Stomach smooth muscle (tissue), 2 donors: ENCODE results near the gene SLC39A11.

ENCODE experiments used
- H3K27ac ChIP-seq: one replicate; pipeline ENCODE4 v1.7.0; 2013; ENCODE audit warnings: mild to moderate bottlenecking, low read length, inconsistent platforms
- H3K27me3 ChIP-seq, 2 donors: one replicate each; pipeline ENCODE4 v1.7.0; 2013; ENCODE audit warnings: low read length in 2 of 2; ENCODE audit not compliant: insufficient read depth in 2 of 2, control insufficient read depth in 1 of 2
- H3K36me3 ChIP-seq, 2 donors: one replicate each; pipeline ENCODE4 v1.7.0; 2013; ENCODE audit warnings: low read length in 2 of 2; ENCODE audit not compliant: control insufficient read depth in 2 of 2, insufficient read depth in 2 of 2
- H3K4me1 ChIP-seq: one replicate; pipeline ENCODE4 v1.7.0; 2013; ENCODE audit warnings: low read length; ENCODE audit not compliant: control insufficient read depth, insufficient read depth
- H3K4me3 ChIP-seq, 2 donors: one replicate each; pipeline ENCODE4 v1.7.0; 2013; ENCODE audit warnings: low read length in 2 of 2
- H3K9ac ChIP-seq, 2 donors: one replicate each; pipeline ENCODE4 v1.7.0; 2013; ENCODE audit warnings: low read length in 2 of 2, mild to moderate bottlenecking in 1 of 2
- H3K9me3 ChIP-seq, 2 donors: one replicate each; pipeline ENCODE4 v1.7.0; 2013; ENCODE audit warnings: low read length in 2 of 2; ENCODE audit not compliant: control insufficient read depth in 2 of 2
- donor health status: healthy.
- donor health status: Pancreatic carcinoma.

SLC39A11 gene

GRCh38 chr17:72702136-72702735 is 390.3 kb downstream of the SLC39A11 start:
- Histone ChIP-seq H3K4me3 (no peak overlapping the region), H3K9me3 (no peaks in the 10 kb centered on the region)

GRCh38 chr17:72700226-72700625 is 392.3 kb downstream of the SLC39A11 start:
- H3K27ac ChIP-seq: no peak overlapping the region
- H3K4me1 ChIP-seq: no peaks in the 10 kb centered on the region
- H3K27me3 ChIP-seq: no peaks in the 10 kb centered on the region

More at GRCh38 chr17:72702136-72702735, 390.3 kb downstream of the SLC39A11 start:
- no peaks in the 10 kb centered on the region for H3K27me3 ChIP-seq
- H3K36me3 ChIP-seq: no peaks in the 10 kb centered on the region
- H3K27ac ChIP-seq: no peak overlapping the region
- no peak overlapping the region for H3K9ac ChIP-seq
- no peaks in the 10 kb centered on the region for H3K4me1 ChIP-seq

GRCh38 chr17:72699545-72699944 is 392.9 kb downstream of the SLC39A11 start:
- H3K4me1 ChIP-seq: no peaks in the 10 kb centered on the region
- H3K36me3 ChIP-seq: no peaks in the 10 kb centered on the region
- H3K27ac ChIP-seq: no peak overlapping the region
- no peaks in the 10 kb centered on the region for H3K27me3 ChIP-seq
- no peak overlapping the region for H3K4me3 ChIP-seq
- H3K9ac ChIP-seq: no peak overlapping the region
- no peaks in the 10 kb centered on the region for H3K9me3 ChIP-seq

More at GRCh38 chr17:72700226-72700625, 392.3 kb downstream of the SLC39A11 start:
- H3K9me3 ChIP-seq: no peaks in the 10 kb centered on the region
- no peak overlapping the region for H3K4me3 ChIP-seq
- H3K36me3 ChIP-seq: no peaks in the 10 kb centered on the region
- no peak overlapping the region for H3K9ac ChIP-seq

GRCh38 chr17:72697602-72698146 is 394.8 kb downstream of the SLC39A11 start:
- H3K27ac ChIP-seq: no peak overlapping the region
- no peaks in the 10 kb centered on the region for H3K36me3 ChIP-seq
- no peaks in the 10 kb centered on the region for H3K4me1 ChIP-seq
- H3K9me3 ChIP-seq: no peaks in the 10 kb centered on the region
- H3K4me3 ChIP-seq: no peak overlapping the region
- no peak overlapping the region for H3K9ac ChIP-seq
- H3K27me3 ChIP-seq: no peaks in the 10 kb centered on the region

- Histone ChIP-seq H3K4me1 (no peaks in the 10 kb centered on the region), H3K9ac (no peak overlapping the region), H3K36me3 (no peaks in the 10 kb centered on the region), H3K27ac (no peak overlapping the region), H3K9me3 (no peaks in the 10 kb centered on the region), H3K27me3 (no peaks in the 10 kb centered on the region), H3K4me3 (no peak overlapping the region)
Measured at GRCh38 chr17:72696721-72697120, 395.8 kb downstream of the SLC39A11 start.

GRCh38 chr17:72696156-72696555 is 396.3 kb downstream of the SLC39A11 start:
- H3K9me3 ChIP-seq: no peaks in the 10 kb centered on the region
- no peak overlapping the region for H3K27ac ChIP-seq
- H3K9ac ChIP-seq: no peak overlapping the region
- no peaks in the 10 kb centered on the region for H3K36me3 ChIP-seq
- H3K27me3 ChIP-seq: no peaks in the 10 kb centered on the region
- H3K4me1 ChIP-seq: no peaks in the 10 kb centered on the region
- H3K4me3 ChIP-seq: no peak overlapping the region

GRCh38 chr17:72693956-72694355 is 398.5 kb downstream of the SLC39A11 start:
- Histone ChIP-seq H3K27me3 (no peaks in the 10 kb centered on the region), H3K9ac (no peak overlapping the region), H3K4me1 (no peaks in the 10 kb centered on the region), H3K9me3 (no peaks in the 10 kb centered on the region), H3K27ac (no peak overlapping the region), H3K4me3 (no peak overlapping the region), H3K36me3 (peaks cover 0 to 3% of the 10 kb centered on the region in 2 donors)

GRCh38 chr17:72693151-72693878 is 399.2 kb downstream of the SLC39A11 start:
- H3K27me3 ChIP-seq: no peaks in the 10 kb centered on the region
- peaks cover 0 to 3% of the 10 kb centered on the region in 2 donors for H3K36me3 ChIP-seq
- no peak overlapping the region for H3K9ac ChIP-seq
- H3K4me1 ChIP-seq: no peaks in the 10 kb centered on the region
- H3K9me3 ChIP-seq: no peaks in the 10 kb centered on the region
- H3K4me3 ChIP-seq: no peak overlapping the region
- H3K27ac ChIP-seq: no peak overlapping the region

- Histone ChIP-seq H3K9me3 (no peaks in the 10 kb centered on the region), H3K9ac (no peak overlapping the region), H3K27me3 (no peaks in the 10 kb centered on the region), H3K36me3 (peaks cover 0 to 3% of the 10 kb centered on the region in 2 donors), H3K4me1 (no peaks in the 10 kb centered on the region), H3K4me3 (no peak overlapping the region), H3K27ac (no peak overlapping the region)
Measured at GRCh38 chr17:72692676-72693075, 399.8 kb downstream of the SLC39A11 start.

- H3K27ac ChIP-seq: no peak overlapping the region
- H3K27me3 ChIP-seq: no peaks in the 10 kb centered on the region
- H3K4me3 ChIP-seq: no peak overlapping the region
- H3K9me3 ChIP-seq: no peaks in the 10 kb centered on the region
- no peak overlapping the region for H3K9ac ChIP-seq
- H3K36me3 ChIP-seq: peaks cover 0 to 3% of the 10 kb centered on the region in 2 donors
- no peaks in the 10 kb centered on the region for H3K4me1 ChIP-seq
Measured at GRCh38 chr17:72691586-72691985, 400.9 kb downstream of the SLC39A11 start.

- H3K4me3 ChIP-seq: no peak overlapping the region
- no peaks in the 10 kb centered on the region for H3K9me3 ChIP-seq
- H3K27me3 ChIP-seq: no peaks in the 10 kb centered on the region
- H3K36me3 ChIP-seq: peaks cover 0 to 3% of the 10 kb centered on the region in 2 donors
- no peak overlapping the region for H3K9ac ChIP-seq
- H3K4me1 ChIP-seq: no peaks in the 10 kb centered on the region
- H3K27ac ChIP-seq: no peak overlapping the region
Measured at GRCh38 chr17:72691017-72691416, 401.5 kb downstream of the SLC39A11 start.
